ENCODE results near the gene GABRG3.

The GABRG3 gene

DNA sequence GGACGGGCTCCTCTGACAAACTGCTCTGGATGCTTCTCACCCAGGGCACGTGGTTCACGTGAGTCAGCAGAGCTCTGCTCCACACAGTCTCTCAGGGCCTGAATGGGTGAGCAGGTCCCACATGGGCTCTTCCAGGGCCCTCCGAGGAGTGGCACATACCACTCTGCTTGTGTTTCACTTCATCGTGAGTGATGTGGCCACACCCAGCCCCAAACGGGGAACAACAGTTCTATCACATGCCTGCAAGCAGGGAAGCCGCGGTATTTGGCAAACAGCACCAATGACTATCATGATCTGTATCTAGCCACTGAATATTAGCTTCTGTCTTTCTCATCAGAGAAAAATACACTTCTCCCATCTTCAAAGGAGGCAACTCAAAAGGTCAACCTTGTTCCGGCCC, 352.8 kb downstream of the GABRG3 start:
- TF ChIP-seq FOXP2 (optimal IDR thresholded peaks at IDR 0.05; ENCODE audit: borderline replicate concordance, extremely low read depth, extremely low read length, insufficient read depth) (no peak), POLR2AphosphoS5 (IDR thresholded peaks at IDR 0.05; ENCODE audit: low read depth, low read length) (no peak), TAF1 (IDR thresholded peaks at IDR 0.05; ENCODE audit: borderline replicate concordance, insufficient read depth, low read length) (no peak), SIN3A (IDR thresholded peaks at IDR 0.05; ENCODE audit: borderline replicate concordance, insufficient read depth, low read length) (no peak)
- TF ChIP-seq, protein P1, sequence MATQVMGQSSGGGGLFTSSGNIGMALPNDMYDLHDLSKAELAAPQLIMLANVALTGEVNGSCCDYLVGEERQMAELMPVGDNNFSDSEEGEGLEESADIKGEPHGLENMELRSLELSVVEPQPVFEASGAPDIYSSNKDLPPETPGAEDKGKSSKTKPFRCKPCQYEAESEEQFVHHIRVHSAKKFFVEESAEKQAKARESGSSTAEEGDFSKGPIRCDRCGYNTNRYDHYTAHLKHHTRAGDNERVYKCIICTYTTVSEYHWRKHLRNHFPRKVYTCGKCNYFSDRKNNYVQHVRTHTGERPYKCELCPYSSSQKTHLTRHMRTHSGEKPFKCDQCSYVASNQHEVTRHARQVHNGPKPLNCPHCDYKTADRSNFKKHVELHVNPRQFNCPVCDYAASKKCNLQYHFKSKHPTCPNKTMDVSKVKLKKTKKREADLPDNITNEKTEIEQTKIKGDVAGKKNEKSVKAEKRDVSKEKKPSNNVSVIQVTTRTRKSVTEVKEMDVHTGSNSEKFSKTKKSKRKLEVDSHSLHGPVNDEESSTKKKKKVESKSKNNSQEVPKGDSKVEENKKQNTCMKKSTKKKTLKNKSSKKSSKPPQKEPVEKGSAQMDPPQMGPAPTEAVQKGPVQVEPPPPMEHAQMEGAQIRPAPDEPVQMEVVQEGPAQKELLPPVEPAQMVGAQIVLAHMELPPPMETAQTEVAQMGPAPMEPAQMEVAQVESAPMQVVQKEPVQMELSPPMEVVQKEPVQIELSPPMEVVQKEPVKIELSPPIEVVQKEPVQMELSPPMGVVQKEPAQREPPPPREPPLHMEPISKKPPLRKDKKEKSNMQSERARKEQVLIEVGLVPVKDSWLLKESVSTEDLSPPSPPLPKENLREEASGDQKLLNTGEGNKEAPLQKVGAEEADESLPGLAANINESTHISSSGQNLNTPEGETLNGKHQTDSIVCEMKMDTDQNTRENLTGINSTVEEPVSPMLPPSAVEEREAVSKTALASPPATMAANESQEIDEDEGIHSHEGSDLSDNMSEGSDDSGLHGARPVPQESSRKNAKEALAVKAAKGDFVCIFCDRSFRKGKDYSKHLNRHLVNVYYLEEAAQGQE (IDR thresholded peaks at IDR 0.05; ENCODE audit: insufficient read depth in 1 of 2, low read depth in 2 of 2, low read length in 2 of 2) = no peak

DNA sequence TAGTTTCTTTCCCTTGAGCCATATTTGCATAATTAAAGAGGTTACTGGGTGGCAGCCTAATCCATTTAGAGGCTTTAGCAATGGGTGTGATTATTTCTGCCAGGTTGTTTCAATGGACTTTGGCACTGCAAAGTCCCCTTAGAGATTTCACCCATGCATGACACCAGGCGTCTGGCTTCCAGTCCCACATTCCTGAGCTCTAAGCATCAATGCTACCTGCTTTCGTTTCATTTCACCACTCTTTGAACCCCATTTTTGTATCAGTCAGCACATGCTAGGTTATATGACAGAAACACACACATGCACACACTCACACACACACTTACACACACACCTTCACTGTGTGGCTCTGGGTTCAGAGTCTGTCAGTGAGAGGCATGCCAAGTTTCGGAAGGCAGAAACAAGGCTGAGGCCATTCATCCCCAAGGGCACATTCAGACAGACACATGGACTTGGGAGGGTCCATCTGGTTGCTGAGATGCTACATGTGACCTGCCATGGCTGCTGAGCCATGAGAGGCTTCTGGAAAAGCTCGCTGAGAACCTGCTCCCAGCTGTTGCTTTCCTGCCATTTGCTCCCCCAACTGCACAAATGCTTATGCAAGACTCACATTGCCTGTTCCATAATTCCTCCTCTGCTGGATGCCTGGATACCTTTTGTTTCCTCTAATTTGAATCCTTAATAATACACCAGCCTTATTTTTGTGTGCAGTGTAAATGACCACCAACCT, 354.1 kb downstream of the GABRG3 start:
- no peak for TF ChIP-seq POLR2AphosphoS5 (IDR thresholded peaks at IDR 0.05; ENCODE audit: low read depth, low read length)
- TF ChIP-seq, protein P1 (IDR thresholded peaks at IDR 0.05; ENCODE audit: insufficient read depth in 1 of 2, low read depth in 2 of 2, low read length in 2 of 2) = no peak

- TF ChIP-seq FOXP2 (optimal IDR thresholded peaks at IDR 0.05; ENCODE audit: borderline replicate concordance, extremely low read depth, extremely low read length, insufficient read depth) (no peak), POLR2AphosphoS5 (IDR thresholded peaks at IDR 0.05; ENCODE audit: low read depth, low read length) (no peak), SIN3A (IDR thresholded peaks at IDR 0.05; ENCODE audit: borderline replicate concordance, insufficient read depth, low read length) (no peak), TAF1 (IDR thresholded peaks at IDR 0.05; ENCODE audit: borderline replicate concordance, insufficient read depth, low read length) (no peak)
- TF ChIP-seq, protein P1 (IDR thresholded peaks at IDR 0.05; ENCODE audit: insufficient read depth in 1 of 2, low read depth in 2 of 2, low read length in 2 of 2) = no peak
Observed at GRCh38 chr15:27327467-27328025, 356.6 kb downstream of the GABRG3 start.

DNA sequence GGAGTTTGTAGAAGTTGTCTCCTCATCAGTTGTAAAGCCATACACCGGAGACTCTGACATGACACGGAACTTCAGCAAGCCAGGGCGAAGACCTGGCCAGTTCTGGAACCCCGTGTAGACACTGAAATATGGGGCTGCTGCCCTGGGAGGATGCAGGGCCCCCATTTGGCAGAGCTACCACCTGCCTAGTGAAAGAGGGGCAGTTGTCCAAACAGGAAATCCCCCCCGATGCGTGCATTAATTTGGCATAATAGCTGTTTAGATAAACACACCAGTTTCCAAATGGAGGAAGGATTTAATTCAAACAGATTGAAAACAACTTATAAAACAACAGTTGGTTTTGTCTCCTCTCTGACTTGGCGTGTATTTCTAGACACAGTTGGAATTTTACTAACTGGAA, 357.2 kb downstream of the GABRG3 start:
- no peak for TF ChIP-seq SIN3A (IDR thresholded peaks at IDR 0.05; ENCODE audit: borderline replicate concordance, insufficient read depth, low read length)
- TF ChIP-seq, protein P1 (IDR thresholded peaks at IDR 0.05; ENCODE audit: insufficient read depth in 1 of 2, low read depth in 2 of 2, low read length in 2 of 2) = no peak
- TF ChIP-seq FOXP2 (optimal IDR thresholded peaks at IDR 0.05; ENCODE audit: borderline replicate concordance, extremely low read depth, extremely low read length, insufficient read depth) = no peak
- no peak for TF ChIP-seq POLR2AphosphoS5 (IDR thresholded peaks at IDR 0.05; ENCODE audit: low read depth, low read length)
- TF ChIP-seq TAF1 (IDR thresholded peaks at IDR 0.05; ENCODE audit: borderline replicate concordance, insufficient read depth, low read length) = no peak

All from PFSK-1 (cell line).